GM21723 (cell line): Measurements from ENCODE around the gene TRPM3.

ENCODE experiments used
- ATAC-seq: cut with Tn5 transposase; IDR thresholded peaks from one replicate; pipeline ENCODE4 v1.9.1; 2021; ENCODE audit warnings: mild to moderate bottlenecking, moderate library complexity; ENCODE audit not compliant: unreplicated experiment

The TRPM3 gene

GRCh38 chr9:70564468-70565335, 556.7 kb downstream of the TRPM3 start:
- ATAC-seq = no peak

GRCh38 chr9:70563431-70564204, 557.8 kb downstream of the TRPM3 start:
- ATAC-seq = peak; percentile 99

GRCh38 chr9:70563010-70563409, 558.4 kb downstream of the TRPM3 start:
- no peak for ATAC-seq

GRCh38 chr9:70561786-70562395, 559.5 kb downstream of the TRPM3 start:
- no peak for ATAC-seq

GRCh38 chr9:70561111-70561510, 560.3 kb downstream of the TRPM3 start:
- no peak for ATAC-seq

GRCh38 chr9:70559102-70559501, 562.3 kb downstream of the TRPM3 start:
- ATAC-seq = no peak

- ATAC-seq = peak; percentile 98
These were observed 563.6 kb downstream of the TRPM3 start for GRCh38 chr9:70557661-70558369.

- no peak for ATAC-seq
These were observed 564.6 kb downstream of the TRPM3 start for GRCh38 chr9:70556771-70557170.

- ATAC-seq = no peak
These were observed 566.5 kb downstream of the TRPM3 start for GRCh38 chr9:70554881-70555280.

- ATAC-seq = no peak
These were observed 567.4 kb downstream of the TRPM3 start for GRCh38 chr9:70553707-70554673.

- ATAC-seq = no peak
These were observed 568.9 kb downstream of the TRPM3 start for GRCh38 chr9:70552561-70552960.

- ATAC-seq = no peak
These were observed 569.6 kb downstream of the TRPM3 start for GRCh38 chr9:70551801-70552200.

GRCh38 chr9:70551396-70551795, 570.0 kb downstream of the TRPM3 start:
- ATAC-seq = no peak

GRCh38 chr9:70549926-70550325, 571.5 kb downstream of the TRPM3 start:
- no peak for ATAC-seq

GRCh38 chr9:70542311-70542931, 579.0 kb downstream of the TRPM3 start:
- no peak for ATAC-seq

GRCh38 chr9:70540016-70540415, 581.4 kb downstream of the TRPM3 start:
- ATAC-seq = no peak

- no peak for ATAC-seq
These were observed 581.9 kb downstream of the TRPM3 start for GRCh38 chr9:70539526-70539925.

GRCh38 chr9:70539001-70539400, 582.4 kb downstream of the TRPM3 start:
- ATAC-seq = no peak

- no peak for ATAC-seq
These were observed 584.3 kb downstream of the TRPM3 start for GRCh38 chr9:70537084-70537483.
